Urinary bladder (tissue), 4 donors: ENCODE results near the gene FBRS. TPM values are rescaled to one million over a fixed set of nuclear protein-coding genes. Genes with fewer than 3 reads are reported as not detected.
A peak's percentile ranks its signal among the peaks of the same experiment; 100 is the strongest.

ENCODE experiments used
- DNase-seq: peaks from one replicate; pipeline ENCODE4 v3.0.0-alpha.2; 2015; ENCODE audit errors: extremely low spot score
- H3K27ac ChIP-seq: one replicate; pipeline ENCODE4 v1.5.1; 2013; ENCODE audit warnings: low read depth, mild to moderate bottlenecking, moderate library complexity
- H3K36me3 ChIP-seq: one replicate; pipeline ENCODE4 v1.6.1; 2013; ENCODE audit warnings: mild to moderate bottlenecking, moderate library complexity; ENCODE audit not compliant: insufficient read depth
- H3K4me1 ChIP-seq: one replicate; pipeline ENCODE4 v1.6.1; 2013; ENCODE audit warnings: mild to moderate bottlenecking, moderate library complexity; ENCODE audit not compliant: insufficient read depth
- H3K4me3 ChIP-seq: one replicate; pipeline ENCODE4 v1.5.1; 2013; ENCODE audit warnings: low read depth, low read length
- WGBS: extraction: QIAGEN DNeasy Blood & Tissue Kit; methylation state at CpG from one replicate; pipeline ENCODE4 v1.1.7; 2013; 5-methylcytosine and 5-hydroxymethylcytosine counted together
- polyA plus RNA-seq: library from polyadenylated mRNA; stranded (reverse); fragments of 200-250 nt; gene quantifications from one replicate; pipeline ENCODE4 v1.2.3, GENCODE V29; 2013
- total RNA-seq: library from RNA; depleted of rRNA; stranded (reverse); fragments of >200 nt; gene quantifications from one replicate; pipeline ENCODE4 v1.2.3, GENCODE V29; 2014
- donor health status: healthy with polysubstance abuse.
- donor health status: healthy.

The FBRS gene
- total RNA-seq (18.8 TPM), polyA plus RNA-seq (52.3 TPM)

GRCh38 chr16:30657866-30658730 lies at the start of gene FBRS:
Gene FBRS (plus strand): TSS chr16:30658431. CDS start chr16:30659519, 1,088 bp downstream.
- peak within 1 kb of the TSS; percentile 87 for H3K4me3 ChIP-seq
- H3K27ac ChIP-seq, result peak within 1 kb of the TSS; percentile 95
- H3K36me3 ChIP-seq, result peaks cover 5% of the 10 kb centered on the region
- DNase-seq, result peak; percentile 100
- H3K4me1 ChIP-seq, result no peaks in the 10 kb centered on the region
- under 1% methylated on average over 86 of the region's 86 CpGs for WGBS

- Histone ChIP-seq H3K4me3 (peak overlapping the region; percentile 75), H3K27ac (peak overlapping the region; percentile 91), H3K36me3 (peaks cover 4% of the 10 kb centered on the region), H3K4me1 (no peaks in the 10 kb centered on the region)
- DNase-seq, result no peak
- 12% methylated on average over 40 of the region's 40 CpGs for WGBS
Observed at GRCh38 chr16:30609002-30609925, 49.0 kb upstream of the FBRS start.

GRCh38 chr16:30609926-30610839 lies 48.0 kb upstream of the FBRS start, which contains the start of gene ZNF689:
Gene ZNF689 (minus strand): TSS chr16:30610389. CDS start chr16:30610041, 348 bp downstream.
- Histone ChIP-seq H3K4me3 (peak within 1 kb of the TSS; percentile 75), H3K36me3 (no peaks in the 10 kb centered on the region), H3K27ac (peak within 1 kb of the TSS; percentile 91), H3K4me1 (no peaks in the 10 kb centered on the region)
- DNase-seq, result peak; percentile 98
- under 1% methylated on average over 63 of the region's 63 CpGs for WGBS

- H3K4me1 ChIP-seq, result no peaks in the 10 kb centered on the region
- no peaks in the 10 kb centered on the region for H3K36me3 ChIP-seq
- no peak overlapping the region for H3K27ac ChIP-seq
- DNase-seq, result no peak
- WGBS, result 30% methylated on average over 12 of the region's 12 CpGs
- no peak overlapping the region for H3K4me3 ChIP-seq
Observed at GRCh38 chr16:30615358-30616091, 42.7 kb upstream of the FBRS start.

GRCh38 chr16:30619202-30619601 lies 39.0 kb upstream of the FBRS start:
- no peaks in the 10 kb centered on the region for H3K36me3 ChIP-seq
- H3K4me1 ChIP-seq, result no peaks in the 10 kb centered on the region
- no peak overlapping the region for H3K4me3 ChIP-seq
- H3K27ac ChIP-seq, result no peak overlapping the region
- DNase-seq, result no peak
- 81% methylated on average over 4 of the region's 4 CpGs for WGBS

- Histone ChIP-seq H3K36me3 (no peaks in the 10 kb centered on the region), H3K4me1 (no peaks in the 10 kb centered on the region), H3K27ac (no peak overlapping the region), H3K4me3 (no peak overlapping the region)
- no peak for DNase-seq
- WGBS, result 75% methylated on average over 5 of the region's 5 CpGs
Observed at GRCh38 chr16:30619638-30620037, 38.6 kb upstream of the FBRS start.

- H3K4me3 ChIP-seq, result no peak overlapping the region
- 59% methylated on average over 3 of the region's 3 CpGs for WGBS
- DNase-seq, result no peak
Observed at GRCh38 chr16:30620169-30620568, 38.1 kb upstream of the FBRS start.

GRCh38 chr16:30621765-30622164 lies 36.5 kb upstream of the FBRS start:
- Histone ChIP-seq H3K4me1 (no peaks in the 10 kb centered on the region), H3K36me3 (no peaks in the 10 kb centered on the region), H3K27ac (no peak overlapping the region), H3K4me3 (no peak overlapping the region)
- 64% methylated on average over 5 of the region's 5 CpGs for whole genome bisulfite sequencing
- no peak for DNase-seq

More at GRCh38 chr16:30620169-30620568, 38.1 kb upstream of the FBRS start:
- Histone ChIP-seq H3K27ac (no peak overlapping the region), H3K36me3 (no peaks in the 10 kb centered on the region), H3K4me1 (no peaks in the 10 kb centered on the region)

- Histone ChIP-seq H3K27ac (no peak overlapping the region), H3K36me3 (no peaks in the 10 kb centered on the region), H3K4me1 (no peaks in the 10 kb centered on the region), H3K4me3 (no peak overlapping the region)
- DNase-seq, result no peak
- WGBS, result 43% methylated on average over 10 of the region's 10 CpGs
Observed at GRCh38 chr16:30622455-30623032, 35.7 kb upstream of the FBRS start.

GRCh38 chr16:30623536-30624283 lies 34.5 kb upstream of the FBRS start:
- H3K4me3 ChIP-seq, result no peak overlapping the region
- H3K36me3 ChIP-seq, result no peaks in the 10 kb centered on the region
- no peak overlapping the region for H3K27ac ChIP-seq
- 65% methylated on average over 11 of the region's 11 CpGs for WGBS
- no peaks in the 10 kb centered on the region for H3K4me1 ChIP-seq
- DNase-seq, result no peak

GRCh38 chr16:30626236-30626635 lies 32.0 kb upstream of the FBRS start:
- Histone ChIP-seq H3K27ac (no peak overlapping the region), H3K36me3 (no peaks in the 10 kb centered on the region), H3K4me3 (no peak overlapping the region), H3K4me1 (no peaks in the 10 kb centered on the region)
- no peak for DNase-seq
- 86% methylated on average over 9 of the region's 9 CpGs for WGBS
